IMR-90 (cell line): Measurements from ENCODE around the gene THRB. TPM values are rescaled to one million over a fixed set of nuclear protein-coding genes. Genes with fewer than 3 reads are reported as not detected.

Experiments
- ATAC-seq: fragments of 200-7000 bp; cut with Tn5 transposase; 2 replicates; pipeline ENCODE4 v1.9.1; 2020; ENCODE audit warnings: low read depth, mild to moderate bottlenecking, moderate library complexity
- BruUV-seq: library from RNA; stranded (reverse); fragments of 400-500 nt; replicated peaks from 2 replicates; lab custom pipeline; 2021; lab: Mats Ljungman, UMichigan
- CTCF ChIA-PET: fragments of 300-600 bp; formaldehyde crosslinking; extraction: SDS; loops from one replicate; lab custom pipeline; 2021; ENCODE audit warnings: antibody characterized with exemption; lab: Yijun Ruan, JAX
- POLR2A ChIA-PET: fragments of 300-600 bp; sonication (Branson Sonifier 250); formaldehyde crosslinking; loops from one replicate; lab custom pipeline; 2022; ENCODE audit warnings: antibody characterized with exemption; ENCODE audit not compliant: unreplicated experiment; lab: Charles Lee
- DNase-seq: peaks from one replicate; pipeline ENCODE4 v3.0.0; 2013
- H2AFZ ChIP-seq: replicated peaks from 2 replicates; pipeline ENCODE3; 2013; ENCODE audit warnings: low read length, mild to moderate bottlenecking; ENCODE audit not compliant: poor library complexity
- H2AK5ac ChIP-seq: 2 replicates; pipeline ENCODE4 v1.6.1; 2013; ENCODE audit warnings: low read depth, low read length, inconsistent platforms
- H2AK9ac ChIP-seq: replicated peaks from 2 replicates; pipeline ENCODE3; 2013; ENCODE audit warnings: mild to moderate bottlenecking, low read depth, low read length, moderate library complexity; ENCODE audit not compliant: poor library complexity
- H2BK120ac ChIP-seq: 2 replicates; pipeline ENCODE4 v1.6.1; 2013; ENCODE audit warnings: low read depth, low read length, inconsistent platforms
- H2BK15ac ChIP-seq: 3 replicates; pipeline ENCODE4 v1.6.1; 2013; ENCODE audit warnings: low read depth, low read length, inconsistent platforms
- H2BK20ac ChIP-seq: 2 replicates; pipeline ENCODE4 v1.6.1; 2013; ENCODE audit warnings: low read depth, mild to moderate bottlenecking, inconsistent platforms, low read length, moderate library complexity
- H2BK5ac ChIP-seq: 2 replicates; pipeline ENCODE4 v1.6.1; 2013; ENCODE audit warnings: mild to moderate bottlenecking, low read depth, low read length, inconsistent platforms; ENCODE audit not compliant: poor library complexity, severe bottlenecking
- H3K14ac ChIP-seq: replicated peaks from 2 replicates; pipeline ENCODE4 v1.6.1; 2013; ENCODE audit warnings: low read depth, low read length, inconsistent platforms
- H3K18ac ChIP-seq: 2 replicates; pipeline ENCODE4 v1.6.1; 2013; ENCODE audit warnings: low read depth, low read length, control low read depth
- H3K23ac ChIP-seq: 2 replicates; pipeline ENCODE4 v1.6.1; 2013; ENCODE audit warnings: low read depth, low read length, inconsistent platforms
- H3K27ac ChIP-seq: 2 replicates; pipeline ENCODE4 v1.5.1; 2013; ENCODE audit warnings: mild to moderate bottlenecking, control low read depth, low read length; ENCODE audit not compliant: insufficient read depth
- H3K27me3 ChIP-seq: 2 replicates; pipeline ENCODE4 v1.6.1; 2013; ENCODE audit warnings: low read length; ENCODE audit not compliant: control insufficient read depth, insufficient read depth
- H3K36me3 ChIP-seq: 2 replicates; pipeline ENCODE4 v1.6.1; 2013; ENCODE audit warnings: low read length, mixed read lengths; ENCODE audit not compliant: control insufficient read depth, insufficient read depth
- H3K4ac ChIP-seq: 2 replicates; pipeline ENCODE4 v1.6.1; 2013; ENCODE audit warnings: low read depth, low read length, inconsistent platforms
- H3K4me1 ChIP-seq: 2 replicates; pipeline ENCODE4 v1.6.1; 2013; ENCODE audit warnings: low read length, mixed read lengths; ENCODE audit not compliant: control insufficient read depth, insufficient read depth
- H3K4me2 ChIP-seq: 2 replicates; pipeline ENCODE4 v1.6.1; 2013; ENCODE audit warnings: low read depth, mild to moderate bottlenecking, control low read depth, low read length, moderate library complexity
- H3K4me3 ChIP-seq: 2 replicates; pipeline ENCODE4 v1.5.1; 2013; ENCODE audit warnings: low read depth, mild to moderate bottlenecking, control low read depth, low read length, moderate library complexity; ENCODE audit not compliant: insufficient read depth
- H3K56ac ChIP-seq: 2 replicates; pipeline ENCODE4 v1.6.1; 2013; ENCODE audit warnings: low read length, inconsistent platforms; ENCODE audit not compliant: insufficient read depth; ENCODE audit errors: extremely low read depth
- H3K79me1 ChIP-seq, 2 experiments: 2 replicates each; pipeline ENCODE4 v1.6.1; 2013; ENCODE audit warnings: low read length in 2 of 2, inconsistent platforms in 1 of 2, low read depth in 1 of 2
- H3K9ac ChIP-seq: 2 replicates; pipeline ENCODE4 v1.6.1; 2013; ENCODE audit warnings: low read depth, low read length, control low read depth
- H3K9me1 ChIP-seq: 2 replicates; pipeline ENCODE4 v1.6.1; 2013; ENCODE audit warnings: low read length, inconsistent platforms; ENCODE audit not compliant: insufficient read depth
- H3K9me3 ChIP-seq: 2 replicates; pipeline ENCODE4 v1.6.1; 2013; ENCODE audit warnings: low read length; ENCODE audit not compliant: control insufficient read depth, insufficient read depth
- H4K20me1 ChIP-seq: 2 replicates; pipeline ENCODE4 v1.6.1; 2013; ENCODE audit warnings: low read length, inconsistent platforms; ENCODE audit not compliant: insufficient read depth
- H4K5ac ChIP-seq: 2 replicates; pipeline ENCODE4 v1.6.1; 2013; ENCODE audit warnings: mild to moderate bottlenecking, low read depth, low read length, control low read depth
- H4K8ac ChIP-seq, 2 experiments: 2 replicates each; pipeline ENCODE4 v1.6.1; 2013; ENCODE audit warnings: low read depth in 2 of 2, low read length in 2 of 2, control low read depth in 1 of 2, inconsistent platforms in 1 of 2
- H4K91ac ChIP-seq: 2 replicates; pipeline ENCODE4 v1.6.1; 2013; ENCODE audit warnings: low read depth, low read length, inconsistent platforms; ENCODE audit not compliant: insufficient read depth
- FOS ChIP-seq: fragments of 150-350 bp; IDR thresholded peaks from 2 replicates; pipeline ENCODE4 v1.6.1; 2016; ENCODE audit warnings: low read depth, low read length
- MAFK ChIP-seq: IDR thresholded peaks from 2 replicates; pipeline ENCODE4 v1.6.1; 2012; ENCODE audit warnings: low read depth, low read length, improper control_type of control experiment
- MXI1 ChIP-seq: IDR thresholded peaks from 2 replicates; pipeline ENCODE4 v1.6.1; 2012; ENCODE audit warnings: low read depth, mild to moderate bottlenecking, low read length, moderate library complexity, borderline replicate concordance
- POLR2A ChIP-seq: IDR thresholded peaks from 2 replicates; pipeline ENCODE4 v1.6.1; 2012; ENCODE audit warnings: mild to moderate bottlenecking, low read depth, low read length
- RAD21 ChIP-seq: IDR thresholded peaks from 2 replicates; pipeline ENCODE4 v1.6.1; 2012; ENCODE audit warnings: low read length, improper control_type of control experiment
- RFX5 ChIP-seq: IDR thresholded peaks from 2 replicates; pipeline ENCODE4 v1.8.0; 2012; ENCODE audit warnings: low read depth, mild to moderate bottlenecking, low read length, moderate library complexity
- WGBS, 2 experiments: methylation state at CpG; one replicate each; pipeline versions ENCODE4 v1.1.5 to v1.1.7; 2013; ENCODE audit warnings: missing lambda C conversion rate in 2 of 2; ENCODE audit not compliant: insufficient read length in 1 of 2; ENCODE audit errors: extremely low coverage in 2 of 2; 5-methylcytosine and 5-hydroxymethylcytosine counted together
- dilution Hi-C: fragments of 300-500 bp; cut with HindIII; formaldehyde crosslinking; loops from one replicate; pipeline ENCODE4 v1.14.3; 2018; ENCODE audit warnings: low sequenced_read_pairs; ENCODE audit not compliant: unreplicated experiment
- in situ Hi-C: fragments of 300-500 bp; cut with MboI; formaldehyde crosslinking; loops from 3 replicates; pipeline ENCODE4 v1.14.3; 2019; ENCODE audit warnings: low sequenced_read_pairs, inconsistent platforms, mixed read lengths
- intact Hi-C: fragments of 100-400 bp; cut with micrococcal nuclease; formaldehyde crosslinking; loops from 2 replicates; pipeline ENCODE4 v1.10.0; 2022
- polyA plus RNA-seq, 3 experiments: library from polyadenylated mRNA; depleted of rRNA; stranded (reverse); fragments of >200 nt; gene quantifications; 2 replicates each; pipeline ENCODE4 v1.2.3, GENCODE V29; 2012; ENCODE audit warnings: low replicate concordance in 1 of 3
- total RNA-seq: library from RNA; depleted of rRNA; stranded (reverse); fragments of >200 nt; gene quantifications from 2 replicates; pipeline ENCODE4 v1.2.3, GENCODE V29; 2012

Gene THRB
- total and polyA plus RNA-seq, 2 of the 4 experiments (the other 2 are of a cell fraction) = under 0.01 TPM; not detected in 1

- Histone ChIP-seq H3K18ac (no peak overlapping the region), H3K4me2 (no peak overlapping the region), H2BK20ac (no peak overlapping the region), H2BK15ac (no peak overlapping the region), H4K20me1 (no peaks in the 10 kb centered on the region), H3K4me1 (no peaks in the 10 kb centered on the region), H3K79me1 (no peaks in the 10 kb centered on the region), H3K4me3 (no peak overlapping the region), H3K9me3 (no peaks in the 10 kb centered on the region), H3K9me1 (no peaks in the 10 kb centered on the region), H2AK9ac (no peak overlapping the region), H4K8ac (no peak overlapping the region), H2BK5ac (no peak overlapping the region), H3K9ac (no peak overlapping the region), H3K4ac (no peak overlapping the region), H3K36me3 (no peaks in the 10 kb centered on the region), H3K27me3 (peaks cover 26% of the 10 kb centered on the region), H2AFZ (no peak overlapping the region), H3K14ac (no peak overlapping the region), H2BK120ac (no peak overlapping the region), H2AK5ac (no peak overlapping the region), H3K23ac (no peak overlapping the region), H3K27ac (no peak overlapping the region), H4K5ac (no peak overlapping the region), H3K56ac (no peak overlapping the region), H4K91ac (no peak overlapping the region)
- in situ Hi-C loops (no loop called here), intact Hi-C loops (no loop called here), dilution Hi-C loops (no loop called here)
- no TSS peak for BruUV-seq
- whole genome bisulfite sequencing, 2 experiments = no CpG with 5 or more reads among the region's 2 CpGs
- CTCF ChIA-PET = no interaction called here
- POLR2A ChIA-PET = no interaction called here
- no peak for TF ChIP-seq RFX5
- no peak for TF ChIP-seq RAD21
- no peak for TF ChIP-seq POLR2A
- no peak for TF ChIP-seq MAFK
- TF ChIP-seq MXI1 = no peak
- TF ChIP-seq FOS = no peak
- ATAC-seq = no peak
- no peak for DNase-seq
These were observed 25.4 kb upstream of the THRB start for GRCh38 chr3:24520101-24520495.
